Measurements from ENCODE around the gene ANKRD63.

The ANKRD63 gene

GRCh38 chr15:40256638-40257235 lies 26.1 kb downstream of the ANKRD63 start:
- no peak overlapping the region for H3K4me3 ChIP-seq (ENCODE audit: control insufficient read depth, low read depth, low read length)
- no peak for DNase-seq (ENCODE audit: low read depth)
- no peak for TF ChIP-seq CTCF (IDR thresholded peaks at IDR 0.05; ENCODE audit: control insufficient read depth, insufficient read depth, low read depth, low read length, missing control alignments)

DNA sequence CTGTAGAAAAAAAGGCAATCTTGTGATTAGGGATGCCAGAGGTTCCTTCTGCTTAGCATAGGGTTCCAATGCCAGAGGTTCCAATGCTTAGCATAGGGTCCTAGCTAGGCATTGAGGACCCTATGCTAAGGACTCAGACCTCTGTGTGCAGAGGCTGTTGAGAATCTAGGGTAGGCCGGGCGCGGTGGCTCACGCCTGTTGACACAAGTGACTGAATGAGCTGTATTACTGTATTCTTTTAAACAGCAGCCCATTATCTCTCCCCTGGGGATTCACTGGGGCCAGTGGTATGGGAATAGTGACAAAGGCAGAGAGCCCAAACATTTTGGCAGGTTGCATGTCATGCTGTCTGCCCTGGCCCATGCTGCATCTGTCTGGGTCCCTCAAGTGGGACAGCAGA lies 27.8 kb downstream of the ANKRD63 start:
- TF ChIP-seq CTCF (IDR thresholded peaks at IDR 0.05; ENCODE audit: control insufficient read depth, insufficient read depth, low read depth, low read length, missing control alignments): no peak
- H3K4me3 ChIP-seq (ENCODE audit: control insufficient read depth, low read depth, low read length): no peak overlapping the region
- no peak for DNase-seq (ENCODE audit: low read depth)

GRCh38 chr15:40254452-40254851 lies 28.4 kb downstream of the ANKRD63 start:
- no peak for TF ChIP-seq CTCF (IDR thresholded peaks at IDR 0.05; ENCODE audit: control insufficient read depth, insufficient read depth, low read depth, low read length, missing control alignments)
- DNase-seq (ENCODE audit: low read depth): no peak
- H3K4me3 ChIP-seq (ENCODE audit: control insufficient read depth, low read depth, low read length): no peak overlapping the region

DNA sequence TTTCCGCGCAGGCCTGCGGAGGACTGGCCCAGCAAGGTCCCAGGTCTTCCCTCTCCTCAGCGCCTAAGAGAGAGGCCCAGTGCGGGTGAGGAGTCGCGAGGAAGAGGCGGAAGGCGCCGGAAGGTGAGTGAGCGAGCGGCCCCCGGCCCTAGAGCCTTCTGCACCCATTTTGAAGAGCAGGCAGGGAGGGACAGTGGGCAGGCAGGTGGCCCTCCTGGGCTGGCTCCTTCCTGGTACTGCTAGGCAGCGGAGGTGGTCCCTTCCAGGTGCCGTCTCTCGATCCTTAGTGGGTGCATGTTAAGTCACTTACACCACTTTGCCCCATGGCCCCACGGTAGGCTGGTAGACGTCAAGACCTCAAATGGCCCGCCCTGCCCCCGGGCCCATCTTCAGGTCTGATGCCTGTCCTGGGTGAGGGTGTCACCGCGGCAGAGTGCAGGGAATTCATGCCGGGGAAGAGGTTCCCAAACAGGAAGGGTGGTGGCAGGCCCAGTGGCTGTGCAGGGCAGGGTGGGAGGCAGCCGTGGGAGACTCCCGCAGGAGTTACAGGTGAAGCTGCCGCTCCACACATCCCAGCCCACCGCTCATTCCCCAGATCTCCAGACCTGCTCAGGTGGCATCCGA lies 29.6 kb downstream of the ANKRD63 start:
- peak overlapping the region; percentile 42 for H3K4me3 ChIP-seq (ENCODE audit: control insufficient read depth, low read depth, low read length)
- no peak for TF ChIP-seq CTCF (IDR thresholded peaks at IDR 0.05; ENCODE audit: control insufficient read depth, insufficient read depth, low read depth, low read length, missing control alignments)

DNA sequence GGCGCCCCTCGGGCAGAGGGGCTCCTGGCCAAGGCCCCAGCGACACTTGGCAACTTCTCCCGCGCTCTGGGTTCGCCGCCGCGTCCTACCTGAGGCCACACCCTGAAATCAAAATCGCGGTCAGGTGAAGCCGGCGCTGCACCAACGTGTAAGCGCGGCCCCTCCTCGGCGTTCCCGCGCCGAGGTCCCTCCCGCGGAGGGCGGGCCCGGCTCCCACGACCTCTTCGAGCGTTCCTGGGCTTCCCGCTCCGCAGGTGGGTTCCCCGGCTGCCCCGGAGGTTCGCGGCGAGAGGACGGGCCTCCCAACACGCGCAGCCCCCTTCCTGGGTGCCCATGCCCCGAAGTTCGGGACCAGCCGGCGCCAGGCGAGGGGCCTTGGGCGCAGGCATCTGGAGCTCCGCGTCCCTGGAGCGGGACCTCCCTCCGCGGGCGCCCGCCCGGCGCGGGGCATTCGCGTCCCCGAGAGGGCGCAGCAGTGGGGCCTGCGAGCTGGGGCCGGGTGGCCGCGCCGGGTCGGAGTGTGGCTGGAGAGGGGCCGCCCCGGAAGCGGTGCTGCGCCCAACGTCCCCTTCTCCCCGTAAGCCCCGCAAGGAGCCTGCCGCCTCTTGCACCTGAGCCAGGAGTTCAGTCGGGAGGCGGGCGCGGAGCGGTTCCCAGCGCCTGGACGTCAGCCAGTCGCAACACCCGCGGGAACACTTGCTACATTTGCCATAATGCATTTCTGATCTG lies 30.3 kb downstream of the ANKRD63 start:
- TF ChIP-seq CTCF (IDR thresholded peaks at IDR 0.05; ENCODE audit: control insufficient read depth, insufficient read depth, low read depth, low read length, missing control alignments): no peak
- H3K4me3 ChIP-seq (ENCODE audit: control insufficient read depth, low read depth, low read length): peak overlapping the region; percentile 42
- DNase-seq (ENCODE audit: low read depth): no peak

More for the DNA sequence above, 29.6 kb downstream of the ANKRD63 start:
- no peak for DNase-seq (ENCODE audit: low read depth)

DNA sequence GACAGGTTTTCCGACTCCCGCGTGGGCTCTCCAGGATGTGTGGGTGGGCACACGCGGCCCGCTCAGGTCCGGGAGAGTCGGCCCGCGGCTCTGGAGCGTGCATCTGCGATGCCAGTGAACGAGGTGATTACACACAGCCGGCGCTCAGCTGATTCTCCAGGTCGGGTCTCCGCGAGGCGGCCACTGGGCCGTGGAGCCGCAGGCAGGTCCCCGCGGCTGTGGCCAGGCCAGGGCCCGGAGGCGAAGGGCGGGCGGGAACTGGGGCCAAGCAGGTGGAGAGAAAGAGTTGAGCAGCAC lies 30.8 kb downstream of the ANKRD63 start:
- H3K4me3 ChIP-seq (ENCODE audit: control insufficient read depth, low read depth, low read length): no peak overlapping the region
- DNase-seq (ENCODE audit: low read depth): no peak
- TF ChIP-seq CTCF (IDR thresholded peaks at IDR 0.05; ENCODE audit: control insufficient read depth, insufficient read depth, low read depth, low read length, missing control alignments): no peak

Measured in AG09309 (cell line).